Amniotic epithelial cell (primary cell): ENCODE results near the gene ARRB2.
"Not testable (repeated sequence)": the region's sequence is repeated elsewhere in the genome, so short reads cannot be mapped to it uniquely, and the experiment has no call there.

Experiments used
- DNase-seq: peaks from one replicate; pipeline ENCODE4 v3.0.0-alpha.2; 2010; ENCODE audit warnings: low read depth

Gene ARRB2

DNA sequence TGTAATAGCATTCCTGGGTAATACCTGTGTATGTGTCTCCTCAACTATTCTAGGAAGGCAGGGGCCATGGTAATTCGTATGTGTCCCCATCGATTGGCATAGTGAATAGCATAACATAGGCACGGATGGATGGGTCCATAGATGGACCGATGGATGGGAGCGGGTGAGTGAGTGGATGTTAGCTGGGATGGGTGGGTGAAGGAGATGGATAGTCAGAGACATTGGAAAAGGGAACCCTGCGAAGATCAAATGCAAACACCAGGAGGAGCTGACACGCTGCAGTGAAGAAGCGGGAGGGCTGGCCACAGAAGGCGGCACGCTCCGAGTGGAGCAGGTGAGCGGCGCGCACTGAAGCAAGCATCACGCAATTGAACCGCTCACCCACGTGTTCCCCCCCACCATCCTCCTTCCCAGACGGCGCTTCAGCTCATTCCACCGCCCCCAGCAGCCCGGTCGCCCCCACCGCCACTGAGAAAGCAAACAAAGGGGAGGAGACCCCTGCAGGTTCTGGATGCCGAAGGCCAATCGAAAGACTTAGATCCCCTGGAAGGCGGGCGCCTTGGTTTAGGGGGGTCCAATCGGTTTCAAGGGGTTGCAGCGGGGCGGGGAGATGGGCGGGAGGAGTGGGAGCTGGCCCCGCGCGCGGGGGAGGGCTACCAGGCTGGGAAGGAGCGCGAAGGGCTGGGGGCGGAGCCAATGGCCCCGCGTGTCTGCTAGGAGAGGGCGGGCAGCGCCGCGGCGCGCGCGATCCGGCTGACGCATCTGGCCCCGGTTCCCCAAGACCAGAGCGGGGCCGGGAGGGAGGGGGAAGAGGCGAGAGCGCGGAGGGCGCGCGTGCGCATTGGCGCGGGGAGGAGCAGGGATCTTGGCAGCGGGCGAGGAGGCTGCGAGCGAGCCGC is at the start of gene ARRB2:
ARRB2 (plus strand) TSS at position 839 of the 899 bp plus-strand sequence. CDS start 90 bp downstream, outside the sequence.
- DNase-seq, result peak; percentile 98

GRCh38 chr17:4663711-4664110 is 46.7 kb upstream of the ARRB2 start:
- no peak for DNase-seq

DNA sequence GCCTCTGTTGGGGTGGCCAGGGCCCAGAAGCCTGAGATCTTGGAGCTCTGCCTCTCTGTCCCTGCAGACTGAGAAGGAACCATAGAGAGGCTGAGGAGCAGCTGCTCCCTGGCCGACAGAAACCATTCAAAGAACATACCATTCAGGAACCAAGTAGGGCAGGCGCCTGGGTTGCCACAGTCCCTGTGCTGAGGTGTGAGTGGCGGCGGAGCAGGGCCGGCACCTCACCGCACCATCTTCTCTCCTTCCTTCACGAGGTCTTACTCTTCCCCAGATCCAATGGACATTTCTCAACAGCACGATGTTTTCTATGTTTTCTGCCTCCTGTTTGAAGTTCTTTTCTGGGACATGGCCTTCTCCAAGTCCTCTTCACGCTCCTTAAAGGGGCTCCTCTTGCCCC is 46.2 kb upstream of the ARRB2 start:
- DNase-seq, result no peak

DNA sequence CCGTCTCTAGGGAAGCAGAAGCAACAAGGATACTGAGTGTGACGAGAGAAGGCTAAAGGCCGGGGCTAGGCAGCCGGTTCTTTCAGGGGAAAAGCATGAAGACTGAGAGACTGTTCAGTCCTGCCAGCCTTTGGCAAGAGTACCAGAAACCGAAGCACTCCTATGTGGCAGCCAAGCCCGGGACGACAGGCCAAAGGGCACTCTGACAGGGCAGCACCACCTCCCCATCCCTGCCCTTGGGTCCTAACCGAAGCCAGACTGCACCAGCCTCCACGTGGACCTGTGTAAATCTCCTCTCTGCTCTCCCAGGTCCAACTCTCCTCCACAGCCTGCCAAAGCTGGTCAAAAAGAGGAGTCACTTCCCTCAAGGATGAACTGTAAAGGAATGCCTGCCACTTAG is 45.4 kb upstream of the ARRB2 start:
- DNase-seq, result no peak

- DNase-seq, result peak; percentile 47
Measured at GRCh38 chr17:4666296-4666695, 44.1 kb upstream of the ARRB2 start.

DNA sequence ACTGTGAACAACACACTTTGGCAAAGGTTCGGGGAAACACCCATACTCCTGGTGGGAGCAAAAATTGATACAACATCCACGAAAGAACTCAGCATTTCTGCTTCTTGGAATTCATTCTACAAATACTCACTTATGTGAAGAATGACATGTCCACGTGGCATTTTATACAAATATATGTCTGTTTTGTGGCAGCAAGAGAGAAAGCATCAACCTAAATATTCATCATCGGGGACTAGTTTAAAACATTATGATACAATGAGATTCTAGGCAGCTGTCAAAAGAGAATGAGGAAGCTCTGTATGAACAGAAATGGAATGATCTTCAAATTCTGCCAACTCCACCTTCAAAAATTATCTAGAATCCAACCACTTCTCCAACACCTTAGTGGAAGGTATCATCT is 43.3 kb upstream of the ARRB2 start:
- no peak for DNase-seq

GRCh38 chr17:4672055-4672630 is 38.3 kb upstream of the ARRB2 start:
- no peak for DNase-seq

- no peak for DNase-seq
Measured at GRCh38 chr17:4672751-4673150, 37.7 kb upstream of the ARRB2 start.

DNA sequence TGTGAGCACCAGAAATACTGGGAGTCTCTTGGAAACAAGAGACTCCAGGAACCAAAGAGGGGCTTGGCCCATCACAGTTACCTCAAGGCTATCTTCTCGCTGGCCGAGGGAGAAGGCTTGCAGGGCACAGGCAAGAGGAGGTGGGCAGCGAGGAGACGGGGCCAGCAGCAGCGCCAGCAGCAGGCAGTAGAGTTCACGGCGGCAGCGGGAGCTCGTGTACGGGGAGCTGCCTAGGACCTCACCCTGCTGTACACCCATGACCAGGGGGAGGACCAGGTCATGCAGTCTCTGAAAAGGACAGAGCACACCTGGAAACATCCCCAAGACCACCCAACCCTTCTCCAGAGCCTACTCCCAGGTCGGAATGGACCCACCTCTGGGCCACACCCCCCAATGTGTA is 37.3 kb upstream of the ARRB2 start:
- DNase-seq, result no peak

- no peak for DNase-seq
Measured at GRCh38 chr17:4673986-4674684, 36.3 kb upstream of the ARRB2 start.

- DNase-seq, result no peak
Measured at GRCh38 chr17:4674685-4674998, 35.8 kb upstream of the ARRB2 start.

- no peak for DNase-seq
Measured at GRCh38 chr17:4675791-4676190, 34.6 kb upstream of the ARRB2 start.

DNA sequence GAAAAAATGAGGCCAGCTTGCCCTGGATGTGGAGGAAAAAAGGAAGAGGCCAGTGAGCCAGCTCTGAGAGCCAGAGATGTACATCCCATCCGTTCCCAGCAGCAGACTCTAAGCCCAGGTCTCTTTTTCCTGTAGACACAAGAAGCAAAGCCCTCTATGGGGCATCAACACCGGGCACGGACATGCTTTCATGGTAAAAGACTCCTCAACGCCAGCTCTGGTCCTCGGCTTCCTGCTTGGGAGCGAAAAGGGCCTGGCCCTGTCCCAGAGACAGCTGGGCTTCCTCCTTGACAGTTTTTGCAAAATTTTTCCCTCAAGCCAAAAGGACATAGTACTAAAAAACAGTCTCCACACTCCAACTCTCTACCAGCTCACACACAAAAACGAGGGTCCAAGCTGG is 33.6 kb upstream of the ARRB2 start:
- no peak for DNase-seq

DNA sequence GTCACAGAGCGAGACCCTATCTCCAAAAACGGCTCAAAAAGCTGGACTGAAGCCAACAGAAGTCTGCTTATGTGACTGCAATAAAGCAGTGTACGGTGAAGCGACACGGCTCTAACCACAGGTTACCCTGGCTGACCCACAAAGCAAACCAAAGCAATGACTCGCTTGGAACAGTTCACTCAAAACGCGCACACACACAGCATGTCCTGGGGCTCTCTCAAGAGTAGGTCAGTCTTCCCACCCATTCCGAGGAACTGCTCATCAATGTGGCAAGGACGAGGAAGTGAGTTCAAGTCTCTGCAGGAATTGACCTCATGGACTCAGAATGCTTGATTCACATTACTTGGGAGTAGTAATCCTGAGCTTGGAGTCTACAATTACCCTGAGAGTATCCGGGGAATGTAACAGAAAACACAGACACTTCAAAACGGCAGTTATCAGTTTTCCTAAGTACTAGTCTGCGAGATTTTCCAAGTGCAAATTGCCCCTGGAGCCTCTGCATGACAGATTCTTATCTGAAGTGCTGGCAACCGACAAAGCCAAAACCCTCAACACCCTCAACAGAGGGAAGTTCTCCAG is 31.9 kb upstream of the ARRB2 start:
- DNase-seq, result peak; percentile 82

DNA sequence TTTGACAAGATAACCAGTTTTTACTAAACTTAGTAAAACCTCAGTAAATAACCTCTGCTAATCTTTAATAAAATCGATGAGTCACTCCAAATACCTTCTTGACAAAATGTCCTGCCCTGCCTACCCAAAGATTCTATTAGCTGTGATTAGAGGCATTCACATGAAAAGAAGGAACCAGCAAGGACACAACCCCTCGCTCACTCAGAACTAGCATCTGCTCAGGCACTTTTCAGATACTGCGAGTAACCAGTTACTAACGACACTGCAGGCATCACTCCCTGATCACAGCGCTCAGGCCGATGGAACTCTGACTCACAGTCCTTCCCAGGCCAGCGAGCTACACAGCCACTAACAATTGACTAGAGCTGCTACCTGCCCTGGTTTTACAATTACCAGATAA is 30.8 kb upstream of the ARRB2 start:
- peak; percentile 55 for DNase-seq

DNA sequence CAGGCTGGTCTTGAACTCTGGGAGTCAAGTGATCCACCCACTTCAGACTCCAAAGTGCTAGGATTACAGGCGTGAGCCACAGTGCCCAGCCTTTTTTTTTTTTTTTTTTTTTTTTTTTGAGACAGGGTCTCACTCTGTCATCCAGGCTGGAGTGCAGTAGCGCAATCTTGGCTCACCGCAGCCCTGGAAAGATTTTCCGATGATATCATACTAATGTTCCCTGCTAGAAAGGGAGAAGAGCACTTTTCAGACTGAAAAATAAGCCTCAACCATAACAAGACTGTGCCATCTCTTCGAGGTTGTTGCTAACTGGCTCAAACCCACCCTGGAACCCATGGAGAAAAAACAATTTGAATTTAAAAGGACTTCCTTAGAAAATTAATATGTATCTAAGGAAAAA is 26.7 kb upstream of the ARRB2 start:
- DNase-seq, result peak; percentile 82

DNA sequence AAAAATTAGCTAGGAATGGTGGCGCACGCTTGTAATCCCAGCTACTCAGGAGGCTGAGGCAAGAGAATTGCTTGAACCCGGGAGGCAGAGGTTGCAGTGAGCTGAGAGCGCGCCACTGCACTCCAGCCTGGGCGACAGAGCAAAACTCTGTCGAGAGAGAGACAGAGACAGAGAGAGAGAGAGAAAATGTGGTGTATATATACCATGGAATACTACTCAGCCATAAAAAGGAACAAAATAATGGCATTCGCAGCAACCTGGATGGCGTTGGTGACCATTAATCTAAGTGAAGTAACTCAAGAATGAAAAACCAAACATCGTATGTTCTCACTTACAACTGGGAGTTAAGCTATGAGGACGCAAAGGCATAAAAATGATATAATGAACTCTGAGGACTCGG is 20.6 kb upstream of the ARRB2 start:
- DNase-seq, result not testable (repeated sequence)

DNA sequence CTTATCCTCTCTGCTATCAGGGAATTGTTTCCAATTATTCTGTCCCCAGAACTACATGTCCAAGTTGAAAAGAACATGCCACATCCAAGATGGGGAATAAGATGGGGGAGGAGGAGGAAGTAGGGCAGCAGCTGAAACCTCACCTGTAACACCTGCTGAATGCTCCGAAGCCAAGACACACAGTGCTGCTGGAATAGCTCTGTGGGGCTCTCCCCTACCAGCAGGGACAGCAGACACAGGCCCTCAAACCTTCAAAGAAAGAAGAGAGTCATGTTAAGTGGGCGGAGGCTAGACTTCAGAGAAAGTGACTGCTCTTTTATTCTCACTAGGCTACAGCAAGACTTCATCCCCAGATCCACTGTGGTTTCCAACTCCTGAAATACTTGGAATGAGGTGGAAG is 19.7 kb upstream of the ARRB2 start:
- DNase-seq, result no peak

- peak; percentile 65 for DNase-seq
Measured at GRCh38 chr17:4691686-4692085, 18.7 kb upstream of the ARRB2 start.

DNA sequence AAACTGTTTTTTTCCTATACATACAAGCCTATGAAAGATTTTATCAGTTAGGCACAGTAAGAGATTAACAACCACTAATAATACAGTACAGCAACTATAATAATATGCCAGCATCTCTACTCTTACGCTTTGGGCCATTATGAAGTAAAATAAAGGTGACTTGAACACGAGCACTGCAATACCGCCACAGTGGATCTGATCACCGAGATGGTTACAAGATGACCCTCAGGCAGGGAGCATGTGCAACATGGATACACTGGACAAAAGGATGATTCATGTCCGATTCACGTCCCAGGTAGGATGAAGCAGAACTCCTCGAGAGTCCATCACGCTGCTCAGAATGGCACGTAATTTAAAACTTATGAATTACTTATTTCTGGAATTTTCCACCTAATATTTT is 17.0 kb upstream of the ARRB2 start:
- no peak for DNase-seq

DNA sequence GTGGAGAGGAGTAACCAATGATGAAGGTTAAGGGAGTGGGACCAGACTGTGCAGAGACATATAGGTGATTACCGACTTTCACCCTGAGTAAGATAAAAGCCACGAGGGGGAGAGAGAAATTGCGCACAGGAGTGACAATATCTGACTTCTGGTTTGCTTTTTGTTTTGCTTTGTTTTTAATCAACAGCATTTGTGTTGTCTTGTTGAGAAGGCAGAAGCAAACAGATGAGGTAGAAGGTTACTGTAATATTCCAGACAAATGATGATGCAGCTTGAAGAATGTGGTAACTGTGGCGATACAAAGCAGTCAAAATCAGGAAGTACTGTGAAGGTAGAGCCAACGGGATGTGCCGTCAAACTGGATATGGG is 14.0 kb upstream of the ARRB2 start:
- DNase-seq, result no peak

DNA sequence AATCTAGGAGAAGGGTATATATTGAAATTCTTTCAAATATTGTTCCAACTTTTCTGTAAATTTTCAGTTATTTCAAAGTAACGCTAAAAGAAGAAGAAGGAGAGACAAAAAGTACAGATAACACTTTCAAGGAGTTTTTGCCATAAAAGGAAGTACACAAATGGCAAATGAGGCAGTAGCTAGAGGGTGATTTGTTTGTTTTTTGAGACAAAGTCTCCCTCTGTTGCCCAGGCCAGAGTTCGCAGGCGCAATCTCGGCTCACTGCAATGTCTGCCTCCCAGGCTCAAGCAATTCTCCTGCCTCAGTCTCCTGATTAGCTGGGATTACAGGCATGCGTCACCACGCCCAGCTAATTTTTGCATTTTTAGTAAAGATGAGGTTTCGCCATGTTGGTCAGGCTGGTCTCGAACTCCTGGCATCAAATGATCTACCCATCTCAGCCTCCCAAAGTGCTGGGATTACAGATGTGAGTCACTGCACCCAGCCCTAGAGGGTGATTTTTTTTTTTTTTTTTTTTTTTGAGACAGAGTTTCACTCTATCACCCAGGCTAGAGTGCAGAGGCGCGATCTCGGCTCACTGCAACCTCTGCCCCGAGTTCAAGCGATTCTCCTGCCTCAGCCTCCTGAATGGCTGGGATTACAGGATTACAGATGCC is 10.9 kb upstream of the ARRB2 start:
- DNase-seq, result not testable (repeated sequence)
